GM18526 (cell line): ENCODE results near the gene HADH.

ENCODE experiments used
- POLR2A ChIP-seq: IDR thresholded peaks from 3 replicates; pipeline ENCODE4 v1.6.1; 2011; ENCODE audit not compliant: insufficient read length; ENCODE audit errors: extremely low read depth

HADH gene

DNA sequence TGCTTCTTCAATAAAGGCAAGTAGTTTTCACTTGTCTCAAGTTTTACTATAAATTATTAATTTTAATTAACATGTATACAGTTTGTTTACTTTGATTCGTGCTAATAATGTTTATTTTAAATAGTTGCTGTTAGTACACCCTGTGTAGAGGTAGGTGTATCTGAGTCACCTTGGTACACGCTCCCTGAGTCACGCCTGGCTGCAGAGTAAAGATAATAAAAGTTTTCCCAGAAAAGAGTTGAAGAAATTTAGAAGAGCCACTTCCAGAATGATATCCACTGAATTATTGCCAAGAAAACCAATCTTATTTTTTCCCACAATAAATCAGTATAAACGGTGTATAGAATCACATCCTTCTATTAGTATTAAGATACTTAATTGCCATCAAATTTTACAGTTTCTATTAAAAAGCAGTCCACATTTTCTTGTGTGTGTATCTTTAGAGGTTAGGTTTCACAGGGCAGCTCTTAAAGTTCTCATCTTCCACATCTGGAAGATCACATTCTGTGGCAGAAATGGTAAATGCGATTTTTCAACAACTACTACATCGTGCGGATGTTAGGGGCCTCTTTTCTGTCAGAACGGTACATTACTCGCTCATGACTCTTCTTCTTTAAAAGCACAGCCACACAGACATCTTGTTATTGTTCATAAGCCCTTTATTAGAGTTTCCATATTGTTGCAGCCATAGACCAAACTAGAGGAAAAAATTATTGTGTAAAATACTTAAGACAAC is 55.4 kb downstream of the HADH start:
- no peak for TF ChIP-seq POLR2A

DNA sequence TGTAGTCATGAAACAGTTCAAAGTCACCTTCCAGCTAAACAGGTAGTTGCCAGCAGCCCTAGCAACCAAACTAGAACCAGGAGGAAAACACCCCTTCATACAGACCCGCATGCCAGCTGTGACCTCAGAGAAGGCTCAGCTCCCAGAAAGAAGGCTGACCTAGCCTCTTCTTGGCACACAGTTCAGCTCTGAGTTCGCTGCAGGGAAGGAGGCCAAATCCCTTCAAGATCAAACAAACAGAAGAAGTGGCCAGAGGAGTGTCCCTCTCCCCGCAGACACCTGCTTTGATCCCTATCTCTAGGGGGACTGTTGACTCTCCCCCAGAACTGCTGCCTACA is 56.0 kb downstream of the HADH start:
- no peak for TF ChIP-seq POLR2A

DNA sequence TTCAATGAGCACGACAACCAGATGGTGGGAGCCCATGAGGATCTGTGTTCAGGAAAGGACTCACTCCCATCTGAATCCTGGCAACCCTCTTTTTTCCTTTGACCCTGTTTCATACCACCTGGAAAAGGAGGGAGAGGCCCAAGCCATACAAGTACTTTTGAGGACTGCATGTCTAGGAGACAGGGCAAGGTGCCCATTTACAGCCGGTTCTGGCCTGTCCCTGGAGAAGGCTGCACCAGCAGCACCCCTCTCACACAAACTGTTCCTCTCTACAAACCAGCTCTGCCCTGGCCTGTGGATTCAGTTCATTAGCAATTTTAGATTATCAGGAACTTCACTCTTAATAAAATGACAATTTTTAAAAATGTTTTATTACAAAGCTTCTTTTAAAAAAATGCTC is 57.5 kb downstream of the HADH start:
- no peak for TF ChIP-seq POLR2A

DNA sequence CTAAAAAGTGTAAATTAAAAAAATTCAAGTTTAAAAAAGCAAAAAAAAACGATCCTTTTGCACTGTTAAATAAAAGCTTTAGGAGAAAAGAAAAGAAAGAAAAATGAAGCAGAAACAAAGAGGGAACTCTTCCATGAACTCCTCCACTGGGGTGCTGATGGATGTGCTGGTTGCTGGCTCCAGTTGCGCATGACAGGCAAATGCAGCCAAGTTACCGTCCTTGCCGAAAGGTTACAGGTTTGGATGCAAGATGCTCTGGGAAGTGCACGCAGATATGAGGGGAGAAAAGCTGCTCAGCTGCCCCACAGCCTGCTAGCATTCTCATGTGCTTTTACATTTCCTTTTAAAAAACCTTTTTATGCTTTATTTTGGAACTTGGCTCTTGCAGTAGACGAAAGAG is 58.5 kb downstream of the HADH start:
- no peak for TF ChIP-seq POLR2A

DNA sequence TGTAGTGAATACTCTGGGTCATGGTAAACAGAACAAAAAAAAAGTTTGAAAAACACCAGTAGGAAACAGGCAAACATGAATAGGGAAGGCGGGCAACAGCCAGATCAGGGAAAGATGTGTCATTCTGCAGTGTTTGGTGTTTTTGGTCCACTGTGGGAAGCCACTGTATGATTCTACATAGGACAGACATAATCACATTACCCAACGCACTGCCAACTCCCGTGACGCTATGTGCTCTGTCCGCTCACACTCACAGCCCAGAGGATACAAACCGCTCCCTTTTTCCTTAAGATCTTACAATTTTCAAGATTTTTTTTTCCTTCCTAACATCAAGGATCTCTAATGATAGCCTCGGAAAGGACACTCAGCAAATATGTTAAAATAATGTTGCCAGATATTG is 59.3 kb downstream of the HADH start:
- no peak for TF ChIP-seq POLR2A

DNA sequence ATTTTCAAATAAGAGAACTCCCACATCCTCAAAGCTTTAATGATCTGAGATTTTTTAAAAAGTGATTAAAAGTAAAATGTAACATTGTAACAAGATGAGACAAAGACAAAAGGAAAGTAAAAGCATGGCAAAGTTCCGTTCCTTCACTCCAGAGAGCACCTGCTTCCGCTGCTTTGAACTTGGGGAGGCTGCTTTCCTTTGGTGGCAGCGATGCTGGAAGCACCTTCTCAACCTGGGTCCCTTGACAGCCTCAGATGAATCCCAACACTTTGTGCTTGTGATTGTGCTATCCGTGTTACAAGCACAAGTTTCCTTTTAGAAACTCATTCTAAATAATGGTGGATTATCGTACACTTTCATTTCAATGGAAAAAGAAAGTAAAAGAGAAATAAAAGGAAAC is 59.7 kb downstream of the HADH start:
- no peak for TF ChIP-seq POLR2A

DNA sequence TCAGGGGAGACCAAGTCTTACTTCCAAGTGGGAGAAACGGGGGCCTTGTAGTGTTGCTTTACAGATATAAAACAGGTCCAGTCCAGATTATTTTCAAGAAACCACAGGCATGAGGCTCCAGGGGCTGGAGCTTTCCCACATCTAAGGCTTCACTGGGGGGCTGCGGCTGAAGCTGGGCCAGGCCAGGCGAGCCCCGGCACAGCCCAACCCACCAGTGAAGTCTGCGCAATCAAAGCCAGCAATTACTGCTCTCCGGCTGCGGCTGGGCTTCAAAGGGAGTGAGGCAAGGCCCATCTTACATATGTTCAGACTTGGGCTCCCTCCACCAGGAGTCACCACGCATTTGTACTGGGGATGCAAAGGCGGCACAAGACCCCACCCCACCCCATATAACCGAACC is 61.7 kb downstream of the HADH start:
- no peak for TF ChIP-seq POLR2A

DNA sequence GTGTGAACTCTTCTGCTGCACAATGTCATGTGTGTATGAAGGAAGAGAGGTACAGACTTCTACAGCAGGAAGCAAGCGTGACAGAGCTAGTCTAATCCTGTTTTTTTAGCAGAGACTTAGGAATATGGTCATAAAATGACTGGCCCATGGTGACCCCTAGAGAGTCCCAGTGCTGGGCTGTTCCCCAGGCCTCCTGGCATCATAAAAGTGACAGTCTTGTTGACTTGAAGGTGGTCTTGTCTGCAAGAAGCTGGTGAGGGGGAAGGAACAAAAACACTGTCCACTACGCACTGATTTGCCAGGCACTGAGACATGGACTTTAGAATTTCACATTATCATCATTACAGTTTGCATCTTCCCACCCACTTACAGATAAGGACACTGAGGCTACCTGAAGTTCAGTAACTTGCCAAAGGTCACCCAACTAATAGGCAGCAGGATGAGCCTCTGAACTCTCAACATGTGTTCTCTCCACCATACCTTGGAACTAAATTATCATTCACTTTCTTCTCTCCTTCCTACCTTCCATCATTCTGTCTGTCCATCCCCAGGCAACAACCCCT is 63.0 kb downstream of the HADH start:
- no peak for TF ChIP-seq POLR2A

DNA sequence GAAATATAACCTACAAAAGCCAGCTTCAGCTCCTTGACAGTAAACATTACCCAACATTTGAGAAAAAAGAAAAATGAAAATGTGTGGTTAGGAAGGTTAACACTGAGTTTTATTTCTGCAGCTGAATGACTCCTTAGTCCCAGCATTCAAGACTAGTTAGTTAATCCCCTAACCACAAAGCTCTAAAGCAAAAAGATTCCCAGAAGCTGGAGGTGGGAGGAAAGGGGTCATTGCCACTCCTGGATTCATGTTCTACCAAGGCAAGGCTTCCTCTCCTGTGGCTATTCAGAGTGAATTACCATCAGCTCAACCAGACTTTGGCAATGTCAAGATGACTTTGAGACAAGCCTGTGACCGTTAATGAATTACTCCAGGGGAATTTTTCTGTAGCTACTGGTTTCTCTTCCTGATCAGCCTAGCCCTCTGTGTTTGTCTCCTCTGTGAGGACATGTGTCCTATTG is 63.6 kb downstream of the HADH start:
- TF ChIP-seq POLR2A: no peak

DNA sequence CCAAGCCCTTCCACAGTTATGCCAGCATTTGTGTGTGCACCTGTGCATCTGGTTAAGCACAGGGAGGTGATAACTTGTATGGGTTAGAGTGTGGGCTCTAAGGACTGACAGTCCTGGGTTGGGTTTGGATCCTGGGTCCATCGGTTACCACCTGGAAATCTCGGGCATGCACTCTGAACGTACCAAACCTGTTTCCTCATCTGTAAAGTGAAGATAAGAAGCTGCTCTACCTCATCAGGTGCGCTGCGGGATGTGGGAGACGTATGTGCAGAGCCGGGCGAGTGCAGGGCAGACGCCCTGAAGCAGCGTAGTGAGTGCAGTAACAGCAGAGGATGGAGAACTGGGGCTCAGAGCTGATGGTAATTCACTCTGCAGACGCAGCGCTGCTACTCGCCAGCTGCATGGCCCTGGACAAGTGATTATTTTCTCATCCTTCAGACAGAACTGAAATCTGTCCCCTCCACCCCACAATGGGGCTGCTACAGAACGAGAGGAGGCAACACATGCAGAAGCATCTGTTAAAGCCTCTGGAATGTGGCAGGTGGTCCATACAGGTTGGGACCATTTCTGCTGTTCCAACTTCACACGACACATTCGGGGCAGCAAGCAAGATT is 64.4 kb downstream of the HADH start:
- TF ChIP-seq POLR2A: no peak

DNA sequence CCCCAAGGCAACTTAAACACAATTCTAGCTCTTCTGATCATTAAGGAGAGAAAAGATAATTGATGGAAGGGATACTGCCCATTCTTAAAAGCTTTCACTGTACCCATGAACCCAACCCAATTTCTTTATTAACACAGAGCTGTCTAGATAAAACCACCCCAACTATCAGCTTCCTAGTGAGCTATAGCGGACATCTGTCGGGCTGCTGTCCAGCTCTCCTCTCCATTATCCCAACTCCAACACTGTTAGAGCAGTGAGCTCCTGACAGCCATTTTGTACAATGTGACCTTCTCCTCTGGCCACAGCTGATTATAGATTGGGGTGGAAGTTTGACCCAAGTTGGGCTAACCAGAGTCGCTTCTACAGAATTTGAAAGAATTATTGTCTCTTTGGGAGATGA is 66.1 kb downstream of the HADH start:
- no peak for TF ChIP-seq POLR2A

DNA sequence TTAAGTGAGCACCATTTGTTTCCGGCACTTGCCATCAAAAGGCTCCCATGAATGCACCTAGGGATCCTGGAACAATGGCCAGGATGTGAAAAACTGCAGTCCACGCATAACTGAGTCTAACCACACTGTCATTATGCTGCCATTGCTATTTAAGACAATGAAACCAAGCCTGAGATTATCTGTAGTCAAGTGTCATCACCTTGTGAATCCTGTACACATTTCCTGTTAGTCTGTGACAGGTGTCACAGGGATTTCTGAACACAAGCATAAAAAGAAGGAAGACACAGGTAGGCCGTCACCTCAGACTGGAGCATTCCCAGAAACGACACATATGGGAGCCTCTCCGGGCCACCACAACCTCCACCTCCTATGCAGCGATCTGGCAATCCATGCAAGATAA is 66.7 kb downstream of the HADH start:
- no peak for TF ChIP-seq POLR2A

DNA sequence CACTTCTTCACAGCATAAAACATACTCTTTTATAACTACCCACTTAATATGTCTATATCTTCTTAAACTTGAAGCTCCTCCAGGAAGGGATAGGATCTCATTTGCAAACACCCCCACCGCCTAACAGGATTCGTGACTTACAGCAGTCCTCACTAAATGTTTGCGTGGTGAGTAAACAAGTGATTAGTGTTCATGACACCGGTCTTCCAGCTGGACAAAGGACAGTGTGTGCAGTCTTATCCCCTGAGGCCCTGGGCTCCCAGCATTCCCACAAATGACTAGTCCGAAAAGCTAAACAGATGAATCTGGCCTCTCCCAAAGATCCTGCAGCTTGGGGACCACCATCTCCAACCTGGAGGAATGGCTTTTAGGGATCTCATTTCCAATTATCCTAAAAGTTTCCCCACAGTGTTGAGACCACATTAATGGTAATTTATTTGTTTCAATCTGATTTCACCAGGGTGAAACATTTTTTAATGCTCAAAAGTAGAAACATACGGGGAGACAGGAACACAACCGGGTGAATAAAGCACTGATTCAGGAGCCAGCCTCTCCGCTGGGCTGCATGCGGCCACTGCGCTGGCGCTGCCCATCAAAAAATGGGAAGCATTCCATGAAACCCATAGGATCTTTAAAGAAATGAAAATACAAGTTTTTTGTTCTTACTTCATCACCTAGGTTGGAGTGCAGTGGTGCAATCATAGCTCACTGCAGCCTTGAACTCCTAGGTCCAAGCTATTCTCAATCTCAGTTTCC is 69.2 kb downstream of the HADH start:
- no peak for TF ChIP-seq POLR2A

DNA sequence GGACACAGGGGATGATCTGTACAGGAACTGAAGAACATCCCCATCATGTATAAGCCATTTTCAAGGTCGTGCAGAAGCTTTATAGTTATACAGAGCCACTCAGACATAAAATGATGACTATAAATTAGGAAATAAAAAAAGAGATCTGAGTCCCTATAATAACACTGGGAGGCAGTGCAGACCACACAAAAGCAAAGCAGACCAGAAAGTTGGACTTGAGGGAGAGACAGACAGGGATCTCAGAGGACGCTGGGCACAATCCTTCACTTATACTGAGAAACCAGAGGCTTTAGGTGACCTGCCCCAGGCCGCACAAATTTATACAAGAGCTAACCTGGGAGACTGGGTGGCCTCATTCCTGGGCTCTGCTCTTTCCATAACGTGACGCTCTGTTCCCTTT is 70.5 kb downstream of the HADH start:
- no peak for TF ChIP-seq POLR2A

DNA sequence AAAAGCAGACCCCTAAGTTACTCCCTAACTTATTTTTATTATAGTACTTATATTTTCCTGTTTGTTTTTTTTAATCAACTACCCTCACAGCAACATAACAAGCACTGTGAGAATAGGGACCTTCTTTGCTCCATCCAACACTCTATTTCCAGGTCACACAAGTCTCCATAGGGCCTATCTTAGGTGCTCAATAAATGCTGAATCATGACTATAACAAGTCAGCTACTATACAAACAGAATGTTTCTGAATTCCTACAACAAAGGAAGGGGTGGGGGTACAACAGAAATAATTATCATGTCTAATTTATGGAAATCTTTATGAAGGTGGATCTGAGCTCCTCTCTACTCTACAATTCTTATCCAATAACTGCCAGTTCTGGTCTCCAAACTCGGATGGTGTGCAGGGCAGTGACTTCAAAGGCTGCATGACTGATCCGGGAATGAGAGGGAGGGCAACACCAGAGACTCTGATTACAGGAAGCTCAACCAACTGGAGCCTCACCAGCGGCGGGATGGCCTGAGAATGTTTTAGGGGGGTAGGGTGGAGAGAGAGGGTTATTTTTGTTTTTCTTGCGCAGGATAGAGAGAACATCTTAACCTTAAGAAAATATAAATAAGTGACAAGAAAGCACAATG is 71.1 kb downstream of the HADH start:
- TF ChIP-seq POLR2A: no peak

DNA sequence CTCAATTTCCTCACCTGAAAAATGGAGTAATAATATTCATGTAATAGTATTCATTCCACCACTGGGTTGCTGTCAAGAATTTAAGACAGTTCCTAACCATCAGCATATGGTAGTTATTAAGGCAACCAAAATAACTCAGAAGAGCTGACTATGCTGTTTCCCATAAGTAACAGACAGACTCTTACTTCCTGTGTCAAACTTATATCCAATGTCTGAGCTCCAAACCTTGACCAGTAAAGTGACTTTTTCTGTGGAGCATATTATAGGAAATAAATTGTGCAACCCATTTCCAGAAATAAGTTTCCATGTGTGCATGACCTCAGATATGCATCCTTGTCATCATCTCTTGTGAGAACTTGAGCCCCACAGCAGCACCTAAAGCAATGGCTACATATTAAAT is 78.8 kb downstream of the HADH start:
- no peak for TF ChIP-seq POLR2A

DNA sequence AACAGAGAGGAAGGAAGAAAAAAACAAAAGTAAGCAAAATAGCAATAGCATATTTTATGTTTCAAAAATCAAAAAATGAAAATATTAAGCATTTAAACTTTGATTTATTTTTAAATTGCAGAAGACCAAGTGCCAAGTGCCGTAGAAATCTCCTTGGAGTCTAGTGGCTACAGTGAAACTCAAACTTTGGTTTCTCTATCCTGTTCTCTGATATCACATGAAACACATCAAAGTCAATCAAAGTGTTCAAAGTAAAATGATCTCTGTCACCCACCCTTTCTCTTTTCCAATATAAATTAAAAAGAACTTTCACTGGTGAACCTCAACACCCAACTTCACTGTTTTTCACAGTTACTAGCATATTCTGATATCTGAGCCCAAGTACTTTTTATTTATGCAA is 81.1 kb downstream of the HADH start:
- no peak for TF ChIP-seq POLR2A
